ENCODE data around the gene HNRNPAB. TPM values are rescaled to one million over a fixed set of nuclear protein-coding genes. Genes with fewer than 3 reads are reported as not detected.

Gene HNRNPAB
- total RNA-seq, 1 experiment from 2014 or later: 547 TPM

DNA sequence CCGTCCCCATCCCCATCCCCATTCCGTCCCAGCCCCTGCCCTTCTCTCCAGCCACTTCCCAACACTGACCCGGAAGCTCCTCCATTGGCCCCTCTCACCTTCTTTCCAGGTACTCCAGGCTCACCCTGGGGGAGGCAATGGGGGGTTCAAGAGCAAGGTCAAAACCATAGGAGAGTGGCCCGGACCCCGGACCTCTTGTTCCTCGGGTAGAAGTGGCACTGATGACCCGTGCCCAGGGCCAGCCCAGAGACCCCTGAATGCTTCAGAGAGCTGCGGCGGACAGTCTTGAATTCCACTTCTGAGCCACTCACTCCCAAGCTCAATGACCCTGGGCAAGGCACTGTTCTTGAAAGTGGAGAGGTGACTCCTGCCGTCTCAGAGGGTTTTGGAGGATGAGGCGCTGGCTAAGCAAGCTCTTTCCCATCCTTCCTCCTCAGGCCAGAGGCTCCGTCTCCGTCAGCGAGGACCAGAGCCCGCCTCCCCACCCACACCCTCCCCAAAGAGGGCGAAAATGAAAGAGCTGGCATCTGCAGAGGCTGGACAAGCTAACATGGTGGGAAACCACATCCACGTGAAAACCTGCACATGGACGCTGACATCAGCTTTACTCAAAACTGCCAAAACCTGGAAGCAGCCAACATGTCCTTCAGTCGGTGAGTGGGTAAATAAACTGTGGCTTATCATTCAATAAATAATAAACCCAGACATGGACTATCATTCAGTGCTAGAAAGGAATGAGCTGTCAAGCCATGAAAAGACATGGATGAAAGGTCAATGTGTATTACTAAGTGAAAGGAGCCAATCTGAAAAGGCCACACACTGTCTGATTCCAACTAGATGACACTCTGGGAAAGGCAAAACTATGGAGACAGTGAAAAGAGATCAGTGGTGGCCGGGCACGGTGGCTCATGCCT lies 55.5 kb downstream of the HNRNPAB start:
- H3K56ac ChIP-seq (ENCODE audit: insufficient read length, low read depth, low read length): no peak overlapping the region
- no peak overlapping the region for H4K8ac ChIP-seq (replicated peaks; ENCODE audit: insufficient read length, low read depth, low read length)
- no peak overlapping the region for H4K91ac ChIP-seq (ENCODE audit: insufficient read length, low read depth, low read length)
- H3K27ac Mint-ChIP-seq: no peak overlapping the region; a peak in 1 of 7 replicates
- H3K36me3 Mint-ChIP-seq (ENCODE audit: insufficient read depth in 1 of 3, low read depth in 3 of 3): no peaks in the 10 kb centered on the region; a peak in 1 of 7 replicates
- no peak for TF ChIP-seq CTCF (conservative IDR thresholded peaks at IDR 0.05)
- no peak overlapping the region for H2BK20ac ChIP-seq (ENCODE audit: low read depth, low read length, poor library complexity, severe bottlenecking)
- H4K5ac ChIP-seq (ENCODE audit: insufficient read length, low read depth, low read length): no peak overlapping the region
- H3K4me1 Mint-ChIP-seq: peaks cover 0 to 9% of the 10 kb centered on the region in 2 experiments; a peak in 2 of 4 replicates
- H3K9ac ChIP-seq (ENCODE audit: extremely low read depth, insufficient read length, low read length): no peak overlapping the region
- H2BK5ac ChIP-seq (ENCODE audit: insufficient read length, low read length): no peak overlapping the region
- no peaks in the 10 kb centered on the region for H3K9me3 ChIP-seq (ENCODE audit: control insufficient read depth, low read depth, low read length)
- H3K23me2 ChIP-seq (ENCODE audit: insufficient read length, low read depth, low read length, poor library complexity, severe bottlenecking): no peaks in the 10 kb centered on the region
- no peak overlapping the region for H3K18ac ChIP-seq (ENCODE audit: insufficient read length, low read depth, low read length)
- no peaks in the 10 kb centered on the region for H4K20me1 ChIP-seq (ENCODE audit: control insufficient read depth, insufficient read depth, insufficient read length)
- H3K14ac ChIP-seq (ENCODE audit: insufficient read depth, low read length): no peak overlapping the region; the same call in 1 of the 2 replicates
- H2BK120ac ChIP-seq (ENCODE audit: low read depth, low read length, poor library complexity, severe bottlenecking): no peak overlapping the region
- H2BK15ac ChIP-seq (ENCODE audit: low read depth, low read length): no peak overlapping the region
- no peak overlapping the region for H3K4ac ChIP-seq (ENCODE audit: low read depth, low read length)
- H3K4me2 ChIP-seq (ENCODE audit: insufficient read depth, insufficient read length, low read length): no peak overlapping the region
- no peak overlapping the region for H2AK5ac ChIP-seq (ENCODE audit: insufficient read length, low read length)
- no peak overlapping the region for H2AFZ ChIP-seq (ENCODE audit: low read length)
- H3T11ph ChIP-seq (ENCODE audit: low read length): no peak overlapping the region
- H3K9me3 Mint-ChIP-seq: peaks cover 0 to 3% of the 10 kb centered on the region in 2 experiments; a peak in 2 of 5 replicates
- H3K4me1 ChIP-seq (ENCODE audit: insufficient read depth, low read length): no peaks in the 10 kb centered on the region
- H3K23ac ChIP-seq (ENCODE audit: insufficient read length, low read depth, low read length): no peak overlapping the region
- no peaks in the 10 kb centered on the region for H3K79me1 ChIP-seq (ENCODE audit: insufficient read depth, low read depth, low read length, poor library complexity, severe bottlenecking)
- H3K4me3 Mint-ChIP-seq: no peak overlapping the region
- H2BK12ac ChIP-seq (ENCODE audit: insufficient read length, low read depth, low read length): no peak overlapping the region
- H3K79me2 ChIP-seq (ENCODE audit: insufficient read depth, low read length): no peaks in the 10 kb centered on the region; the same call in 1 of the 2 replicates
- WGBS (ENCODE audit: extremely low coverage, insufficient read length, low lambda C conversion rate): no CpG with 5 or more reads among the region's 21 CpGs
- H3K27me3 Mint-ChIP-seq (ENCODE audit: low read depth): no peaks in the 10 kb centered on the region; the same call in 1 of the 2 replicates
- H3K27ac ChIP-seq (ENCODE audit: insufficient read length, low read depth, low read length): no peak overlapping the region
- DNase-seq: no peak
- H3K27me3 ChIP-seq (ENCODE audit: insufficient read depth, low read length): no peaks in the 10 kb centered on the region; the same call in 1 of the 2 replicates

Other genes with a start within 250 kb of the HNRNPAB start
- not detected in 2 replicates for gene PROP1, start 208.3 kb upstream of the HNRNPAB start, total RNA-seq (2021)
- 32.1 and 32.4 TPM in 2 replicates for gene N4BP3, start 91.0 kb upstream of the HNRNPAB start, total RNA-seq (2021)
- 81.3 and 86.4 TPM in 2 replicates for gene RMND5B, start 73.5 kb upstream of the HNRNPAB start, total RNA-seq (2021)
- 232 and 240 TPM in 2 replicates for gene NHP2, start 50.6 kb upstream of the HNRNPAB start, total RNA-seq (2021)
- gene GMCL2, start 17.2 kb upstream of the HNRNPAB start, total RNA-seq (2021): not detected in 2 replicates
- gene PHYKPL, start 28.3 kb downstream of the HNRNPAB start, total RNA-seq (2021): 40.9 and 48.8 TPM in 2 replicates